HepG2 (cell line): ENCODE measurements around the gene PCP4. TPM values are rescaled to one million over a fixed set of nuclear protein-coding genes. Genes with fewer than 3 reads are reported as not detected.

Experiments
- ATAC-seq: fragments of 200-7000 bp; cut with Tn5 transposase; 3 replicates; pipeline ENCODE4 v1.9.1; 2020; ENCODE audit warnings: mild to moderate bottlenecking, moderate library complexity
- BruUV-seq: library from RNA; stranded (reverse); fragments of 400-500 nt; replicated peaks from 2 replicates; lab custom pipeline; 2021; lab: Mats Ljungman, UMichigan
- CTCF ChIA-PET: fragments of 300-600 bp; formaldehyde crosslinking; extraction: SDS; loops from one replicate; lab custom pipeline; 2021; ENCODE audit warnings: low total read pairs, inconsistent platforms, low intra/inter-chr PET ratio; lab: Yijun Ruan, JAX
- POLR2A ChIA-PET: fragments of 350-600 bp; sonication (Branson Sonifier 250); formaldehyde crosslinking; loops from one replicate; lab custom pipeline; 2020; ENCODE audit warnings: antibody characterized with exemption, inconsistent platforms; lab: Yijun Ruan, JAX
- DNase-seq: peaks from one replicate; pipeline ENCODE4 v3.0.0-alpha.2; 2015; ENCODE audit warnings: low spot score
- FAIRE-seq: peaks from 3 replicates; lab custom pipeline; 2011; peaks lifted over from hg19 to GRCh38; lab: Jason Lieb, UNC
- H2AFZ ChIP-seq: one replicate; pipeline ENCODE4 v1.6.1; 2011; ENCODE audit warnings: low read length, inconsistent platforms
- H3K27ac ChIP-seq: fragments of 300-600 bp; 3 replicates; pipeline ENCODE4 v1.8.0; 2011; ENCODE audit warnings: mixed run types, mild to moderate bottlenecking, mixed read lengths, low read length, inconsistent platforms; ENCODE audit not compliant: insufficient read depth; ENCODE audit errors: extremely low read length
- H3K27me3 ChIP-seq, 2 experiments: fragments of 200-600 bp in 1 of 2; 2 replicates in 1 of 2; 3 replicates in 1 of 2; pipeline versions ENCODE4 v1.6.0 to v1.8.0; 2011; ENCODE audit warnings: low read length in 2 of 2, mild to moderate bottlenecking in 2 of 2, moderate library complexity in 2 of 2, inconsistent platforms in 1 of 2; ENCODE audit not compliant: insufficient read depth in 2 of 2, control insufficient read depth in 1 of 2
- H3K36me3 ChIP-seq, 2 experiments: fragments of 200-600 bp in 1 of 2; replicated peaks in 1 of 2; 2 replicates in 1 of 2; 3 replicates in 1 of 2; pipeline versions ENCODE4 v1.5.1 to v1.8.0; 2011; ENCODE audit warnings: low read length in 2 of 2, inconsistent platforms in 1 of 2; ENCODE audit not compliant: insufficient read depth in 2 of 2, control insufficient read depth in 1 of 2
- H3K4me1 ChIP-seq: 2 replicates; pipeline ENCODE4 v1.5.1; 2012; ENCODE audit warnings: low read length, inconsistent platforms; ENCODE audit not compliant: insufficient read depth
- H3K4me2 ChIP-seq: 2 replicates; pipeline ENCODE4 v1.6.0; 2011; ENCODE audit warnings: low read depth, low read length, inconsistent platforms
- H3K4me3 ChIP-seq, 3 experiments: fragments of 200-600 bp in 1 of 3; sonication (generic), shearing (Covaris generic) in 1 of 3; replicated peaks in 1 of 3; 2 replicates each; pipeline ENCODE4 v1.5.1; 2011 to 2016; ENCODE audit warnings: low read length in 3 of 3, inconsistent platforms in 2 of 3, low read depth in 2 of 3, mild to moderate bottlenecking in 2 of 3, control low read depth in 1 of 3, mixed read lengths in 1 of 3; ENCODE audit not compliant: insufficient read depth in 1 of 3
- H3K79me2 ChIP-seq: one replicate; pipeline ENCODE4 v1.6.1; 2011; ENCODE audit warnings: low read length, inconsistent platforms; ENCODE audit not compliant: insufficient read depth
- H3K9ac ChIP-seq: 2 replicates; pipeline ENCODE4 v1.6.0; 2011; ENCODE audit warnings: mild to moderate bottlenecking, low read depth, low read length, inconsistent platforms; ENCODE audit not compliant: insufficient read depth
- H3K9me3 ChIP-seq: 2 replicates; pipeline ENCODE4 v1.5.1; 2012; ENCODE audit warnings: mild to moderate bottlenecking, low read length
- H4K20me1 ChIP-seq: 2 replicates; pipeline ENCODE4 v1.6.0; 2011; ENCODE audit warnings: inconsistent platforms, mild to moderate bottlenecking, low read length, moderate library complexity; ENCODE audit not compliant: insufficient read depth
- AKAP8 ChIP-seq: sonication (generic); formaldehyde crosslinking; IDR thresholded peaks from 2 replicates; pipeline ENCODE4 v1.5.1; 2020; ENCODE audit warnings: mild to moderate bottlenecking, missing genetic modification reagents
- MTA3 ChIP-seq: sonication (generic); formaldehyde crosslinking; IDR thresholded peaks from 2 replicates; pipeline ENCODE4 v1.4.0; 2020; ENCODE audit warnings: missing genetic modification reagents
- POGZ ChIP-seq: sonication (generic); formaldehyde crosslinking; IDR thresholded peaks from 2 replicates; pipeline ENCODE4 v1.4.0; 2020; ENCODE audit warnings: mild to moderate bottlenecking, missing genetic modification reagents
- REL ChIP-seq: sonication (generic); formaldehyde crosslinking; conservative IDR thresholded peaks from 2 replicates; pipeline ENCODE4 v1.8.0; 2022; ENCODE audit warnings: mild to moderate bottlenecking, missing genetic modification reagents, moderate library complexity
- SRF ChIP-seq: IDR thresholded peaks from 2 replicates; pipeline ENCODE4 v1.6.1; 2011; ENCODE audit warnings: mild to moderate bottlenecking, low read depth, low read length, moderate library complexity
- THAP11 ChIP-seq: IDR thresholded peaks from 2 replicates; pipeline ENCODE4 v1.6.1; 2016; ENCODE audit warnings: missing biosample characterization, missing genetic modification reagents
- ZBED4 ChIP-seq: sonication (generic); formaldehyde crosslinking; IDR thresholded peaks from 2 replicates; pipeline ENCODE4 v1.4.0; 2020; ENCODE audit warnings: missing genetic modification reagents, borderline replicate concordance
- ZBTB4 ChIP-seq: sonication (generic); formaldehyde crosslinking; IDR thresholded peaks from 2 replicates; pipeline ENCODE4 v1.4.0; 2020; ENCODE audit warnings: missing genetic modification reagents, mild to moderate bottlenecking, borderline replicate concordance
- ZFX ChIP-seq: sonication (generic); formaldehyde crosslinking; IDR thresholded peaks from 2 replicates; pipeline ENCODE4 v1.4.0; 2020; ENCODE audit warnings: mild to moderate bottlenecking, low read depth, missing genetic modification reagents, moderate library complexity
- ZKSCAN8 ChIP-seq: IDR thresholded peaks from 2 replicates; pipeline ENCODE4 v1.6.1; 2016; ENCODE audit warnings: borderline replicate concordance, missing genetic modification reagents, missing compliant biosample characterization
- ZNF496 ChIP-seq: sonication (generic); formaldehyde crosslinking; IDR thresholded peaks from 2 replicates; pipeline ENCODE4 v1.8.1; 2023; ENCODE audit warnings: mild to moderate bottlenecking, moderate library complexity, missing genetic modification reagents; ENCODE audit not compliant: insufficient replicate concordance
- ZNF552 ChIP-seq: sonication (generic); formaldehyde crosslinking; IDR thresholded peaks from 2 replicates; pipeline ENCODE4 v1.9.0; 2022; ENCODE audit warnings: missing genetic modification reagents, mild to moderate bottlenecking, borderline replicate concordance
- ZNF580 ChIP-seq: IDR thresholded peaks from 2 replicates; pipeline ENCODE4 v1.6.1; 2016; ENCODE audit warnings: low read depth, borderline replicate concordance
- WGBS: methylation state at CpG from one replicate; pipeline ENCODE4 v1.1.6; 2017; ENCODE audit warnings: low lambda C conversion rate; 5-methylcytosine and 5-hydroxymethylcytosine counted together
- in situ Hi-C: cut with HindIII; loops from 2 replicates; pipeline ENCODE4 v1.10.0; 2017; ENCODE audit warnings: low pct_unique_long_range_greater_than_20kb; ENCODE audit not compliant: extremely low pct_ligation_motif_present
- intact Hi-C: fragments of 100-400 bp; cut with micrococcal nuclease; formaldehyde crosslinking; loops from one replicate; pipeline ENCODE4 v1.10.0; 2022; ENCODE audit not compliant: unreplicated experiment
- polyA plus RNA-seq, 8 experiments: library from polyadenylated mRNA; depleted of rRNA in 3 of 8; stranded (reverse) in 7 of 8; unstranded in 1 of 8; fragments of >200 nt; fragmentation: Illumina TruSeq in 4 of 8; extraction: Trizol in 4 of 8; gene quantifications; 2 replicates each; pipeline versions ENCODE4 v1.2.1 to v1.2.3, GENCODE V29; 2011 to 2016; ENCODE audit warnings: low read depth in 4 of 8, missing spikeins in 1 of 8, mixed read lengths in 1 of 8; ENCODE audit not compliant: insufficient read depth in 1 of 8
- total RNA-seq, 5 experiments: library from RNA; depleted of rRNA; stranded (reverse); fragments of >200 nt; fragmentation: Illumina TruSeq; extraction: Trizol; gene quantifications; 2 replicates each; pipeline ENCODE4 v1.2.3, GENCODE V29; 2016; ENCODE audit warnings: low read depth in 1 of 5
- TF ChIP-seq, protein P1 (sequence below): IDR thresholded peaks from 2 replicates; pipeline ENCODE4 v1.6.1; 2018; ENCODE audit warnings: missing genetic modification reagents, mild to moderate bottlenecking, missing compliant biosample characterization

Gene PCP4
- total and polyA plus RNA-seq, 2 of the 13 experiments (the other 11 are each of a cell fraction or from before 2014, with no cell fraction given): not detected

DNA sequence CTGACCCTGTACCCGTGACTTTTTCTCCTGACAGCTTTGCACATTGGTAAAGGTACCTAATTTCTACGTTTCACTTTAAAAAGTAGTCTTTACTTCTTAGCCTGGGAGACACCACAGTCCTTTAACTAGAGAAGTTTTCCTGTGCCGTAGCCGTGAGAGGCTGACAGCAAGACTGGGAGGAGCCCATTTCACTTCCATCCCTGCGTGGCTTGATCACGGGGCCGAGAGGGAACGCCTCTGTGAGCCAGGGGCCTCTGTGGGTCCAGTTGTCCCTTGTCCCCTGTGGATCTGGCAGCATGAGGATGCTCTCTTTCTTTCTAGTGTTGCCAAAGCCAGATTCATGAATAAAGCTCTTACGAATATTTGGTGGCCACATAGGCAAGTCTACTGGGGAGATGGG, 21.6 kb downstream of the PCP4 start:
- DNase-seq: no peak

More for the DNA sequence above, 21.6 kb downstream of the PCP4 start:
- ChIA-PET POLR2A (no interaction called here), CTCF (no interaction called here)
- H3K4me3 ChIP-seq: no peak overlapping the region
- no peaks in the 10 kb centered on the region for H3K36me3 ChIP-seq
- BruUV-seq: no TSS peak
- H3K4me1 ChIP-seq: no peaks in the 10 kb centered on the region
- no peak overlapping the region for H3K9ac ChIP-seq
- ATAC-seq (no peak), FAIRE-seq (no peak)
- no peaks in the 10 kb centered on the region for H3K79me2 ChIP-seq
- in situ Hi-C loops: no loop called here
- TF ChIP-seq SRF: no peak
- TF ChIP-seq REL (CRISPR knock-in tag): no peak
- TF ChIP-seq ZNF496 (CRISPR knock-in tag): no peak
- TF ChIP-seq, protein P1, sequence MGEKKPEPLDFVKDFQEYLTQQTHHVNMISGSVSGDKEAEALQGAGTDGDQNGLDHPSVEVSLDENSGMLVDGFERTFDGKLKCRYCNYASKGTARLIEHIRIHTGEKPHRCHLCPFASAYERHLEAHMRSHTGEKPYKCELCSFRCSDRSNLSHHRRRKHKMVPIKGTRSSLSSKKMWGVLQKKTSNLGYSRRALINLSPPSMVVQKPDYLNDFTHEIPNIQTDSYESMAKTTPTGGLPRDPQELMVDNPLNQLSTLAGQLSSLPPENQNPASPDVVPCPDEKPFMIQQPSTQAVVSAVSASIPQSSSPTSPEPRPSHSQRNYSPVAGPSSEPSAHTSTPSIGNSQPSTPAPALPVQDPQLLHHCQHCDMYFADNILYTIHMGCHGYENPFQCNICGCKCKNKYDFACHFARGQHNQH (CRISPR knock-in tag): no peak
- no peak for TF ChIP-seq ZNF552 (CRISPR knock-in tag)
- no peak for TF ChIP-seq ZNF580 (CRISPR knock-in tag)
- no peak for TF ChIP-seq ZFX (CRISPR knock-in tag)
- no peak for TF ChIP-seq POGZ (CRISPR knock-in tag)
- TF ChIP-seq ZBED4 (CRISPR knock-in tag): no peak
- no peak for TF ChIP-seq THAP11
- TF ChIP-seq ZKSCAN8 (CRISPR knock-in tag): no peak
- no peak for TF ChIP-seq ZBTB4 (CRISPR knock-in tag)
- no peak for TF ChIP-seq AKAP8 (CRISPR knock-in tag)
- TF ChIP-seq MTA3: no peak
- no peaks in the 10 kb centered on the region for H4K20me1 ChIP-seq
- no peak overlapping the region for H2AFZ ChIP-seq
- no peaks in the 10 kb centered on the region for H3K27me3 ChIP-seq
- 37% methylated on average over 9 of the region's 9 CpGs for WGBS
- no peak overlapping the region for H3K4me2 ChIP-seq
- no peak overlapping the region for H3K27ac ChIP-seq
- H3K9me3 ChIP-seq: peaks cover 77% of the 10 kb centered on the region
- intact Hi-C loops: no loop called here
